Stimulated activated CD4-positive, alpha-beta T cell treated with anti-CD3 and anti-CD28 coated beads, Interleukin-2, amount 100 ng/mL, for 48 hours (primary cell): ENCODE measurements around the gene WFS1.

Experiments
- DNase-seq, 2 donors: peaks; one replicate each; pipeline ENCODE4 v3.0.0-alpha.2; 2020

WFS1 gene

GRCh38 chr4:6269616-6270511, at the start of gene WFS1:
Gene WFS1 (plus strand): TSS chr4:6269850. CDS start chr4:6277456, 7,606 bp downstream.
- peak; percentile 96 to 98 for DNase-seq

- DNase-seq, result no peak
Measured at GRCh38 chr4:6221301-6221850, 48.3 kb upstream of the WFS1 start.

GRCh38 chr4:6221851-6222760, 47.5 kb upstream of the WFS1 start:
- no peak for DNase-seq

- no peak for DNase-seq
Measured at GRCh38 chr4:6222761-6223292, 46.8 kb upstream of the WFS1 start.

- DNase-seq, result no peak
Measured at GRCh38 chr4:6224735-6225134, 44.9 kb upstream of the WFS1 start.

GRCh38 chr4:6225469-6225868, 44.2 kb upstream of the WFS1 start:
- DNase-seq, result no peak

GRCh38 chr4:6226506-6226905, 43.1 kb upstream of the WFS1 start:
- no peak for DNase-seq

GRCh38 chr4:6227412-6228157, 42.1 kb upstream of the WFS1 start:
- DNase-seq, result no peak

- no peak for DNase-seq
Measured at GRCh38 chr4:6228158-6229067, 41.2 kb upstream of the WFS1 start.

- no peak for DNase-seq
Measured at GRCh38 chr4:6229095-6229494, 40.6 kb upstream of the WFS1 start.

GRCh38 chr4:6229671-6230501, 39.8 kb upstream of the WFS1 start:
- DNase-seq, result no peak

GRCh38 chr4:6230502-6230785, 39.2 kb upstream of the WFS1 start:
- no peak for DNase-seq

- no peak for DNase-seq
Measured at GRCh38 chr4:6230827-6231662, 38.6 kb upstream of the WFS1 start.

GRCh38 chr4:6231663-6232165, 37.9 kb upstream of the WFS1 start:
- DNase-seq, result no peak

GRCh38 chr4:6232836-6233785, 36.5 kb upstream of the WFS1 start:
- no peak for DNase-seq

- DNase-seq, result no peak
Measured at GRCh38 chr4:6233929-6234328, 35.7 kb upstream of the WFS1 start.

- DNase-seq, result no peak
Measured at GRCh38 chr4:6235012-6235411, 34.6 kb upstream of the WFS1 start.
